Activated CD8-positive, alpha-beta T cell treated with anti-CD3 and anti-CD28 coated beads for 36 hours (primary cell): ENCODE measurements around the gene TAGAP. TPM values are rescaled to one million over a fixed set of nuclear protein-coding genes. Genes with fewer than 3 reads are reported as not detected.

Experiments used
- ATAC-seq: fragments of 200-7000 bp; cut with Tn5 transposase; one replicate; pipeline ENCODE4 v1.10.0; 2021; ENCODE audit warnings: mild to moderate bottlenecking, moderate library complexity
- CTCF ChIA-PET: fragments of 350-600 bp; sonication (Branson Sonifier 250); formaldehyde crosslinking; loops from one replicate; lab custom pipeline; 2021; ENCODE audit warnings: antibody characterized with exemption; lab: Charles Lee
- POLR2A ChIA-PET: fragments of 350-600 bp; sonication (Branson Sonifier 250); formaldehyde crosslinking; loops from one replicate; lab custom pipeline; 2021; ENCODE audit warnings: antibody characterized with exemption; lab: Charles Lee
- DNase-seq: peaks from one replicate; pipeline ENCODE4 v3.0.0-alpha.2; 2020
- H3K27ac Mint-ChIP-seq: one replicate; pipeline ENCODE4 v1.8.0; 2021; ENCODE audit warnings: mild to moderate bottlenecking, mixed read lengths
- H3K27me3 Mint-ChIP-seq: one replicate; pipeline ENCODE4 v1.8.0; 2021; ENCODE audit warnings: mixed read lengths
- H3K36me3 Mint-ChIP-seq: one replicate; pipeline ENCODE4 v1.8.0; 2021; ENCODE audit warnings: low read depth, mixed read lengths
- H3K4me1 Mint-ChIP-seq: one replicate; pipeline ENCODE4 v1.8.0; 2021; ENCODE audit warnings: low read depth, mixed read lengths
- H3K4me3 Mint-ChIP-seq: one replicate; pipeline ENCODE4 v1.8.0; 2021; ENCODE audit warnings: mild to moderate bottlenecking, moderate library complexity, mixed read lengths
- H3K9me3 Mint-ChIP-seq: one replicate; pipeline ENCODE4 v1.8.0; 2021; ENCODE audit warnings: mixed read lengths
- intact Hi-C: fragments of 100-400 bp; cut with micrococcal nuclease; formaldehyde crosslinking; loops from one replicate; pipeline ENCODE4 v1.10.0; 2022
- total RNA-seq, 2 experiments: library from RNA; stranded (reverse); gene quantifications; one replicate each; pipeline ENCODE4 v1.2.3, GENCODE V29; 2021
- TF ChIP-seq, protein P1 (sequence below): fragments of 200-600 bp; IDR thresholded peaks from one replicate; pipeline ENCODE4 v1.8.0; 2022; ENCODE audit warnings: antibody characterized with exemption, mild to moderate bottlenecking

TAGAP gene
- total RNA-seq, 2 experiments from 2014 or later: 112 to 113 TPM

DNA sequence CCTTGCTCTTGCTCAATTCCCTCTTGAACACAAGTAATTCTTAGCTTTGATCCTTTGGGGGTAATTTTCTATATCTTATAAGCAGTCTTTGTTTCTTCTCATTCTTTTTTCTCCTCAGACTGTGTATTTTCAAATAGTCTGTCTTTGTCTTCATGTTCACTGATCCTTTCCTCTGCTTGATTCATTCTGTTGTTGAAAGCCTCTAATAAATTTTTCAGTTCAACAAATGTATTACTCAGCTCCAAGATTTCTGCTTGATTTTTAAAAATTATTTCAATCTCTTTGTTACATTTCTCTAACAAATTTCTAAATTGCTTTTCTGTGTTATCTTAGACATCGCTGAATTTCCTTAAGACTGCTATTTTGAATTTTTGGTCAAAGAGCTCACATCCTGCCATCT, 56.3 kb downstream of the TAGAP start:
- Mint-ChIP-seq H3K9me3 (peaks cover 20% of the 10 kb centered on the region), H3K4me1 (peaks cover 31% of the 10 kb centered on the region)

DNA sequence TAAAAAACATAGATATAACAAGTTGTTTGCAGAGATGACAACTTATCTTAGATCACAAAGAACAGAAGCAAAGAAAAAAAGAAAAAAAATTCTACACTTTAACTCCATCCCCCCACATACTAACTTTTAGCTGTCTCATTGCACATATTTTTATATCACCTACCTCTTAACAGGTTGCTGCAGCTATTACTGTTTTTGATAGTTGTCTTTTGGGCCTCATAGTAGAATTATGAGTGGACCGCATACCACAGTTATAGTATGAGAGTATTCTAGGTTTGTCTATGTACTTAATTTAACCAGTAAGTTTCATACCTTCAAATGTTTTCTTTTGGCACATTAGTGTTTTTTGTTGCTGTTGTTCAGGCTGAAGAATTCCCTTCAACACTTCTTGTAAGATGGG, 57.1 kb downstream of the TAGAP start:
- ChIA-PET POLR2A (interaction anchor here (1.0 kb wide), 1 partner anchor 12 kb away, joined by 3 read pairs; the partner anchor contains the start of gene RSPH3), CTCF (interaction anchor here (0.7 to 2.0 kb wide), 9 partner anchors 11 to 187 kb away, joined by 3 to 9 read pairs (median 4); partner anchors contain the start of gene RSPH3)
- DNase-seq (no peak), ATAC-seq (no peak)
- no peak overlapping the region for H3K27ac Mint-ChIP-seq
- peaks cover 20% of the 10 kb centered on the region for H3K9me3 Mint-ChIP-seq
- TF ChIP-seq, protein P1, sequence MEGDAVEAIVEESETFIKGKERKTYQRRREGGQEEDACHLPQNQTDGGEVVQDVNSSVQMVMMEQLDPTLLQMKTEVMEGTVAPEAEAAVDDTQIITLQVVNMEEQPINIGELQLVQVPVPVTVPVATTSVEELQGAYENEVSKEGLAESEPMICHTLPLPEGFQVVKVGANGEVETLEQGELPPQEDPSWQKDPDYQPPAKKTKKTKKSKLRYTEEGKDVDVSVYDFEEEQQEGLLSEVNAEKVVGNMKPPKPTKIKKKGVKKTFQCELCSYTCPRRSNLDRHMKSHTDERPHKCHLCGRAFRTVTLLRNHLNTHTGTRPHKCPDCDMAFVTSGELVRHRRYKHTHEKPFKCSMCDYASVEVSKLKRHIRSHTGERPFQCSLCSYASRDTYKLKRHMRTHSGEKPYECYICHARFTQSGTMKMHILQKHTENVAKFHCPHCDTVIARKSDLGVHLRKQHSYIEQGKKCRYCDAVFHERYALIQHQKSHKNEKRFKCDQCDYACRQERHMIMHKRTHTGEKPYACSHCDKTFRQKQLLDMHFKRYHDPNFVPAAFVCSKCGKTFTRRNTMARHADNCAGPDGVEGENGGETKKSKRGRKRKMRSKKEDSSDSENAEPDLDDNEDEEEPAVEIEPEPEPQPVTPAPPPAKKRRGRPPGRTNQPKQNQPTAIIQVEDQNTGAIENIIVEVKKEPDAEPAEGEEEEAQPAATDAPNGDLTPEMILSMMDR: no peak
- no peak overlapping the region for H3K4me3 Mint-ChIP-seq
- no peaks in the 10 kb centered on the region for H3K27me3 Mint-ChIP-seq
- peaks cover 9% of the 10 kb centered on the region for H3K36me3 Mint-ChIP-seq
- intact Hi-C loops: no loop called here
- peaks cover 28% of the 10 kb centered on the region for H3K4me1 Mint-ChIP-seq

More for the DNA sequence above, 56.3 kb downstream of the TAGAP start:
- Mint-ChIP-seq H3K27ac (no peak overlapping the region), H3K27me3 (no peaks in the 10 kb centered on the region), H3K4me3 (no peak overlapping the region), H3K36me3 (peaks cover 11% of the 10 kb centered on the region)
- DNase-seq: no peak
- ChIA-PET CTCF (interaction anchor here (0.6 to 2.0 kb wide), 11 partner anchors 12 to 247 kb away, joined by 3 to 9 read pairs (median 3); partner anchors contain the start of gene RSPH3), POLR2A (interaction anchor here (0.8 to 1.0 kb wide), 2 partner anchors 12 to 200 kb away, joined by 3 to 6 read pairs; partner anchors contain the start of gene RSPH3)
- intact Hi-C loops: no loop called here
- no peak for ATAC-seq
- TF ChIP-seq, protein P1: no peak

Other genes starting within 250 kb of the TAGAP start
- 100 to 1,000 TPM; 199 to 206 TPM for gene EZR, start 225.6 kb downstream of the TAGAP start, total RNA-seq
- 1 to 10 TPM; 4.2 TPM for gene RSPH3, start 44.8 kb downstream of the TAGAP start, total RNA-seq
- not detected for gene FNDC1, start 124.4 kb upstream of the TAGAP start, total RNA-seq